A549 (cell line): ENCODE measurements around the gene DNAJC24. TPM values are rescaled to one million over a fixed set of nuclear protein-coding genes. Genes with fewer than 3 reads are reported as not detected.

Experiments
- ATAC-seq, 2 experiments: fragments of 200-7000 bp in 1 of 2; fragments of >200 bp in 1 of 2; cut with Nextera tagmentation in 1 of 2; cut with Tn5 transposase in 1 of 2; 3 replicates each; pipeline versions ENCODE4 v1.8.0 to v1.9.1; 2018 to 2020; ENCODE audit warnings: mild to moderate bottlenecking in 1 of 2, moderate library complexity in 1 of 2
- CTCF ChIA-PET: fragments of 300-600 bp; sonication (Branson Sonifier 250); formaldehyde crosslinking; extraction: SDS; loops from one replicate; lab custom pipeline; 2021; ENCODE audit warnings: antibody characterized with exemption, inconsistent platforms; lab: Yijun Ruan, JAX
- POLR2A ChIA-PET: fragments of 350-600 bp; formaldehyde crosslinking; extraction: SDS; loops from one replicate; lab custom pipeline; 2021; ENCODE audit warnings: antibody characterized with exemption, inconsistent platforms; lab: Yijun Ruan, JAX
- DNase-seq, 2 experiments: peaks; one replicate each; pipeline versions ENCODE4 v3.0.0 to v3.0.0-alpha.2; 2011 to 2016; ENCODE audit warnings: low read depth in 1 of 2, low spot score in 1 of 2
- FAIRE-seq: peaks from 2 replicates; lab custom pipeline; 2011; peaks lifted over from hg19 to GRCh38; lab: Jason Lieb, UNC
- H3K27ac ChIP-seq, 2 experiments: fragments of >200 bp; sonication (Bioruptor Twin); formaldehyde crosslinking; 3 replicates each; pipeline ENCODE4 v1.5.1; 2016 to 2017
- H3K4me1 ChIP-seq: fragments of >200 bp; sonication (Bioruptor Twin); formaldehyde crosslinking; 3 replicates; pipeline ENCODE4 v1.6.1; 2016
- H3K4me2 ChIP-seq: fragments of >200 bp; sonication (Bioruptor Twin); formaldehyde crosslinking; 3 replicates; pipeline ENCODE4 v1.6.1; 2016
- H3K4me3 ChIP-seq: fragments of >200 bp; sonication (Bioruptor Twin); formaldehyde crosslinking; 3 replicates; pipeline ENCODE4 v1.5.1; 2016
- H3K9me3 ChIP-seq: fragments of >200 bp; sonication (Bioruptor Twin); formaldehyde crosslinking; 3 replicates; pipeline ENCODE4 v1.6.1; 2016
- CHD2 ChIP-seq: fragments of 150-350 bp; IDR thresholded peaks from 2 replicates; pipeline ENCODE4 v1.6.1; 2014; ENCODE audit warnings: low read length; ENCODE audit not compliant: partially characterized antibody
- CHD4 ChIP-seq: fragments of 200-600 bp; sonication (generic); IDR thresholded peaks from 2 replicates; pipeline ENCODE4 v1.6.1; 2016; ENCODE audit warnings: antibody characterized with exemption, mild to moderate bottlenecking, borderline replicate concordance
- CTCF ChIP-seq: fragments of >200 bp; sonication (Bioruptor Twin); formaldehyde crosslinking; IDR thresholded peaks from 3 replicates; pipeline ENCODE4 v1.5.1; 2016
- FOSL2 ChIP-seq, 2 experiments: fragments of 450-650 bp in 1 of 2; fragments of >200 bp in 1 of 2; sonication (Bioruptor Twin) in 1 of 2; formaldehyde crosslinking; IDR thresholded peaks; 2 replicates each; pipeline versions ENCODE4 v1.5.0 to v1.6.1; 2016 to 2020; ENCODE audit warnings: mild to moderate bottlenecking in 1 of 2, moderate library complexity in 1 of 2
- HDAC2 ChIP-seq: fragments of 200-600 bp; sonication (generic); IDR thresholded peaks from 2 replicates; pipeline ENCODE4 v1.6.1; 2016
- HES2 ChIP-seq: fragments of >200 bp; sonication (Bioruptor Twin); formaldehyde crosslinking; IDR thresholded peaks from 2 replicates; pipeline ENCODE4 v1.6.1; 2016
- HEYL ChIP-seq: fragments of 250-450 bp; sonication (Bioruptor Pico); IDR thresholded peaks from 2 replicates; pipeline ENCODE4 v1.8.0; 2021; ENCODE audit warnings: mild to moderate bottlenecking, moderate library complexity
- HOXB13 ChIP-seq: fragments of 250-450 bp; sonication (Bioruptor Pico); IDR thresholded peaks from 2 replicates; pipeline ENCODE4 v1.5.0; 2020; ENCODE audit warnings: low read depth, mild to moderate bottlenecking, moderate library complexity
- MAFK ChIP-seq: fragments of 450-650 bp; IDR thresholded peaks from 2 replicates; pipeline ENCODE4 v1.6.1; 2014; ENCODE audit not compliant: partially characterized antibody
- MAX ChIP-seq: IDR thresholded peaks from 2 replicates; pipeline ENCODE4 v1.6.1; 2012
- NPAS2 ChIP-seq: fragments of 250-450 bp; sonication (Bioruptor Pico); IDR thresholded peaks from 2 replicates; pipeline ENCODE4 v1.8.0; 2022; ENCODE audit warnings: mild to moderate bottlenecking, moderate library complexity, borderline replicate concordance
- RAD21 ChIP-seq, 2 experiments: fragments of >200 bp in 1 of 2; sonication (Bioruptor Twin) in 1 of 2; formaldehyde crosslinking in 1 of 2; IDR thresholded peaks in 1 of 2; conservative IDR thresholded peaks in 1 of 2; 2 replicates in 1 of 2; 3 replicates in 1 of 2; pipeline ENCODE4 v1.6.1; 2012 to 2018; ENCODE audit warnings: inconsistent platforms in 1 of 2
- RARB ChIP-seq: fragments of 250-450 bp; sonication (Bioruptor Pico); IDR thresholded peaks from 2 replicates; pipeline ENCODE4 v1.8.0; 2021; ENCODE audit warnings: mild to moderate bottlenecking, moderate library complexity
- SMC3 ChIP-seq: fragments of >200 bp; sonication (Bioruptor Twin); formaldehyde crosslinking; IDR thresholded peaks from 3 replicates; pipeline ENCODE4 v1.6.1; 2018; ENCODE audit warnings: inconsistent platforms
- WGBS: methylation state at CpG from one replicate; pipeline ENCODE4 v1.1.6; 2017; ENCODE audit errors: missing lambda C conversion rate; 5-methylcytosine and 5-hydroxymethylcytosine counted together
- polyA plus RNA-seq, 4 experiments: library from polyadenylated mRNA; depleted of rRNA in 3 of 4; stranded (reverse); fragments of >200 nt; fragmentation: RNase III in 1 of 4; extraction: RNeasy Plus Mini Kit Qiagen cat#74134 plus additional on column Dnase treatment in 1 of 4; gene quantifications; 2 replicates in 3 of 4; 3 replicates in 1 of 4; pipeline ENCODE4 v1.2.3, GENCODE V29; 2011 to 2017

The DNAJC24 gene
- polyA plus RNA-seq, 2 of the 4 experiments (the other 2 are of a cell fraction), result 18.4 to 31.8 TPM

GRCh38 chr11:31327417-31327816, 42.2 kb upstream of the DNAJC24 start:
- no peak for FAIRE-seq
- H3K9me3 ChIP-seq, result no peaks in the 10 kb centered on the region
- H3K4me1 ChIP-seq, result no peaks in the 10 kb centered on the region
- POLR2A ChIA-PET, result no interaction called here
- H3K27ac ChIP-seq, result no peak overlapping the region
- no peak overlapping the region for H3K4me3 ChIP-seq
- WGBS, result 64% methylated on average over 3 of the region's 3 CpGs
- H3K4me2 ChIP-seq, result no peak overlapping the region
- CTCF ChIA-PET, result no interaction called here
- no peak for DNase-seq
- TF ChIP-seq MAX (no peak), FOSL2 (IDR thresholded peaks at IDR 0.05) (no peak), FOSL2 (CRISPR knock-in tag; IDR thresholded peaks at IDR 0.05) (no peak), RARB (CRISPR knock-in tag) (no peak)
- no peak for ATAC-seq

GRCh38 chr11:31328697-31329096, 41.0 kb upstream of the DNAJC24 start:
- no peaks in the 10 kb centered on the region for H3K4me1 ChIP-seq
- ATAC-seq, result no peak
- no peak overlapping the region for H3K4me3 ChIP-seq
- DNase-seq, result no peak
- TF ChIP-seq HES2 (no peak), HOXB13 (CRISPR knock-in tag) (no peak), MAFK (peak; percentile 79), CHD2 (no peak)
- ChIA-PET POLR2A (no interaction called here), CTCF (no interaction called here)
- H3K9me3 ChIP-seq, result no peaks in the 10 kb centered on the region
- WGBS, result 61% methylated on average over 6 of the region's 6 CpGs
- FAIRE-seq, result no peak
- no peak overlapping the region for H3K27ac ChIP-seq
- no peak overlapping the region for H3K4me2 ChIP-seq

- Histone ChIP-seq H3K4me1 (no peaks in the 10 kb centered on the region), H3K4me3 (no peak overlapping the region), H3K9me3 (no peaks in the 10 kb centered on the region), H3K27ac (no peak overlapping the region), H3K4me2 (no peak overlapping the region)
- POLR2A ChIA-PET, result no interaction called here
- ATAC-seq, result no peak
- CTCF ChIA-PET, result no interaction called here
- TF ChIP-seq RAD21 (conservative IDR thresholded peaks at IDR 0.05 in 1 of 2, IDR thresholded peaks at IDR 0.05 in 1 of 2) (no peak), HDAC2 (no peak)
- no peak for FAIRE-seq
- 0% methylated on average over 2 of the region's 2 CpGs for WGBS
- DNase-seq, result no peak
Measured at GRCh38 chr11:31337806-31338205, 31.9 kb upstream of the DNAJC24 start.

- no peak for FAIRE-seq
- Histone ChIP-seq H3K4me1 (no peaks in the 10 kb centered on the region), H3K4me2 (no peak overlapping the region), H3K9me3 (no peaks in the 10 kb centered on the region), H3K27ac (no peak overlapping the region), H3K4me3 (no peak overlapping the region)
- WGBS, result 16% methylated on average over 5 of the region's 5 CpGs
- DNase-seq, result peak; percentile 15 to 49
- ATAC-seq, result peak; percentile 54 to 73; a peak in 5 of 6 replicates
- TF ChIP-seq CTCF (peak; percentile 28), SMC3 (peak; percentile 26; the same call in 2 of the 3 replicates), NPAS2 (no peak), CHD4 (no peak), HEYL (CRISPR knock-in tag) (no peak), RAD21 (conservative IDR thresholded peaks at IDR 0.05 in 1 of 2, IDR thresholded peaks at IDR 0.05 in 1 of 2) (peak in 1 of 2 experiments; percentile 35; a peak in 1 of 5 replicates)
- ChIA-PET POLR2A (no interaction called here), CTCF (interaction anchor here (0.6 to 1.3 kb wide), 2 partner anchors 476 to 531 kb away, joined by 3 read pairs; no protein-coding TSS in a partner anchor)
Measured at GRCh38 chr11:31340903-31341572, 28.6 kb upstream of the DNAJC24 start.
